ENCODE measurements around the gene AIMP1.

Gene AIMP1

DNA sequence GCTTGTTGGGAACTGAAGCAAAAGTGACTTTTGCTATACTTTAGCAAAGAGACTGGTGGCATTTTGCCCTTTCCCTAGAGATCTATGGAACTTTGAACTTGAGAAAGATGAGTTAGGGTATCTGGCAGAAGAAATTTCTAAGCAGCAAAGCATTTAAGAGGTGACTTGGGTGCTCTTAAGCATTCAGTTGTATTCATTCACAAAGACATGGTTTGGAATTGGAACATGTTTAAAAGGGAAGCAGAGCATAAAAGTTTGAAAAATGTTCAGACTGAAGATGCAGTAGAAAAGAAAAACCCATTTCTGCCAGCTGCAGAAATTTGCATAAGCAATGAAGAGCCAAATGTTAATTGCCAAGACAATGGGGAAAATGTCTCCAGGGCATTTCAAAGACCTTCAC, 21.6 kb downstream of the AIMP1 start:
- peaks cover 12 to 85% of the 10 kb centered on the region in 2 experiments for H3K36me3 ChIP-seq (ENCODE audit: control insufficient read depth in 1 of 2, insufficient read depth in 2 of 2, low read depth in 1 of 2, low read length in 2 of 2)
- H4K91ac ChIP-seq (ENCODE audit: low read length) = no peak overlapping the region
- peaks cover 13% of the 10 kb centered on the region for H3K9me3 ChIP-seq (ENCODE audit: control insufficient read depth, low read length)
- peaks cover 4% of the 10 kb centered on the region for H3K4me1 ChIP-seq (ENCODE audit: control insufficient read depth, insufficient read depth, low read depth, low read length)
- H3K23ac ChIP-seq (ENCODE audit: low read length in 2 of 2) = no peak overlapping the region
- H3K27me3 ChIP-seq (ENCODE audit: control insufficient read depth in 1 of 2, insufficient read depth in 1 of 2, low read length in 2 of 2) = no peaks in the 10 kb centered on the region
- H3K4me2 ChIP-seq (ENCODE audit: low read length, poor library complexity, severe bottlenecking) = no peak overlapping the region
- no peak overlapping the region for H3K4ac ChIP-seq (ENCODE audit: low read depth in 1 of 2, low read length in 2 of 2)
- no peak overlapping the region for H3K9ac ChIP-seq (ENCODE audit: low read length)
- no peak overlapping the region for H3K18ac ChIP-seq (ENCODE audit: low read depth in 1 of 2, low read length in 2 of 2)
- H2AFZ ChIP-seq (ENCODE audit: low read depth, low read length) = no peak overlapping the region
- H2BK15ac ChIP-seq (ENCODE audit: low read depth, poor library complexity, severe bottlenecking) = no peak overlapping the region
- H2BK12ac ChIP-seq (ENCODE audit: low read length in 2 of 2) = no peak overlapping the region
- no peak overlapping the region for H3K4me3 ChIP-seq (ENCODE audit: insufficient read depth in 1 of 2, low read depth in 1 of 2, low read length in 2 of 2)
- no peak overlapping the region for H2AK5ac ChIP-seq (ENCODE audit: low read length, severe bottlenecking)
- no peak overlapping the region for H3K14ac ChIP-seq (ENCODE audit: low read length in 2 of 2)
- no peak overlapping the region for H3K27ac ChIP-seq (ENCODE audit: low read length, poor library complexity, severe bottlenecking)
- no peak for DNase-seq
- H3K79me1 ChIP-seq (replicated peaks; ENCODE audit: low read length, poor library complexity, severe bottlenecking) = peaks cover 19% of the 10 kb centered on the region
- H2BK120ac ChIP-seq (ENCODE audit: low read depth, low read length) = no peak overlapping the region
- no peak overlapping the region for H2BK5ac ChIP-seq (ENCODE audit: low read depth, low read length, poor library complexity, severe bottlenecking)
- no peak overlapping the region for H4K8ac ChIP-seq (ENCODE audit: low read length)

DNA sequence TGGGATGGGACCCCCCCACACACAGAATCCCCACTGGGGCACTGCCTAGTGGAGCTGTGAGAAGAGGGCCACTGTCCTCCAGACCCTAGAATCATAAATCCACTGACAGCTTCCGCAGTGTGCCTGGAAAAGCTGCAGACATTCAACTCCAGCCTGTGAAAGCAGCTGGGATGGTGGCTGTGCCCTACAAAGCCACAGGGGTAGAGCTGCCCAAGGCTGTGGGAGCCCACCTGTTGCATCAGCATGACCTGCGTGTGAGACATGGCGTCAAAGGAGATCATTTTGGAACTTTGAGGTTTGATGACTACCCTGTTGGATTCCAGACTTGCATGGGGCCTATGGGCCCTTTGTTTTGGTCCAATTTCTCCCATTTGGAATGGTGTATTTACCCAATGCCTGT, 22.3 kb downstream of the AIMP1 start:
- no peak overlapping the region for H2BK12ac ChIP-seq (ENCODE audit: low read length in 2 of 2)
- no peak overlapping the region for H3K4ac ChIP-seq (ENCODE audit: low read depth in 1 of 2, low read length in 2 of 2)
- H3K4me3 ChIP-seq (ENCODE audit: insufficient read depth in 1 of 2, low read depth in 1 of 2, low read length in 2 of 2) = no peak overlapping the region
- no peak overlapping the region for H3K18ac ChIP-seq (ENCODE audit: low read depth in 1 of 2, low read length in 2 of 2)
- H3K9me3 ChIP-seq (ENCODE audit: control insufficient read depth, low read length) = peaks cover 13% of the 10 kb centered on the region
- no peak overlapping the region for H2AK5ac ChIP-seq (ENCODE audit: low read length, severe bottlenecking)
- peaks cover 20% of the 10 kb centered on the region for H3K79me1 ChIP-seq (replicated peaks; ENCODE audit: low read length, poor library complexity, severe bottlenecking)
- no peak overlapping the region for H3K14ac ChIP-seq (ENCODE audit: low read length in 2 of 2)
- no peak overlapping the region for H3K9ac ChIP-seq (ENCODE audit: low read length)
- no peak overlapping the region for H3K4me2 ChIP-seq (ENCODE audit: low read length, poor library complexity, severe bottlenecking)
- H3K27me3 ChIP-seq (ENCODE audit: control insufficient read depth in 1 of 2, insufficient read depth in 1 of 2, low read length in 2 of 2) = no peaks in the 10 kb centered on the region
- H4K8ac ChIP-seq (ENCODE audit: low read length) = no peak overlapping the region
- no peak overlapping the region for H2BK120ac ChIP-seq (ENCODE audit: low read depth, low read length)
- peaks cover 12 to 77% of the 10 kb centered on the region in 2 experiments for H3K36me3 ChIP-seq (ENCODE audit: control insufficient read depth in 1 of 2, insufficient read depth in 2 of 2, low read depth in 1 of 2, low read length in 2 of 2)
- no peak overlapping the region for H2BK15ac ChIP-seq (ENCODE audit: low read depth, poor library complexity, severe bottlenecking)
- no peak overlapping the region for H2AFZ ChIP-seq (ENCODE audit: low read depth, low read length)
- no peak for DNase-seq
- H2BK5ac ChIP-seq (ENCODE audit: low read depth, low read length, poor library complexity, severe bottlenecking) = no peak overlapping the region
- H3K4me1 ChIP-seq (ENCODE audit: control insufficient read depth, insufficient read depth, low read depth, low read length) = peaks cover 4% of the 10 kb centered on the region
- H3K27ac ChIP-seq (ENCODE audit: low read length, poor library complexity, severe bottlenecking) = no peak overlapping the region
- no peak overlapping the region for H3K23ac ChIP-seq (ENCODE audit: low read length in 2 of 2)
- WGBS = 100% methylated on average over 3 of the region's 3 CpGs
- H4K91ac ChIP-seq (ENCODE audit: low read length) = no peak overlapping the region

DNA sequence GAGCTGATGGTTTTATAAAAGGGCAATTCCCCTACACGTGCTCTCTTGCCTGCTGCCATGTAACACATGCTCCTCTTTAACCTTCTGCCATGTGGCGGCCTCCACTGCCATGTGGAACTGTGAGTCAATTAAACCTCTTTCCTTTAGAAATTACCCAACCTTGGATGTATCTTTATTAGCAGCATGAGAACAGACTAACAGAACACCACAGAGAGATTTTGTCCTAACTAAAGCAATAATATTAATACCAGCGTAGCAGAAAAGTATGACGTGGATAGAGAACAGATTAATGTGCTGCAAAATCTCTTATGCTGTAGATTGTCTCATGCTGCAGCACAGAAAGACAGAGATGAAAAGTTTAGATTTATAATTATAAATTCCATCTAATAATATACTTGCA, 23.1 kb downstream of the AIMP1 start:
- H4K8ac ChIP-seq (ENCODE audit: low read length) = no peak overlapping the region
- H3K27me3 ChIP-seq (ENCODE audit: control insufficient read depth in 1 of 2, insufficient read depth in 1 of 2, low read length in 2 of 2) = no peaks in the 10 kb centered on the region
- H4K91ac ChIP-seq (ENCODE audit: low read length) = no peak overlapping the region
- peaks cover 12 to 70% of the 10 kb centered on the region in 2 experiments for H3K36me3 ChIP-seq (ENCODE audit: control insufficient read depth in 1 of 2, insufficient read depth in 2 of 2, low read depth in 1 of 2, low read length in 2 of 2)
- H2AFZ ChIP-seq (ENCODE audit: low read depth, low read length) = no peak overlapping the region
- no peak overlapping the region for H3K18ac ChIP-seq (ENCODE audit: low read depth in 1 of 2, low read length in 2 of 2)
- peaks cover 20% of the 10 kb centered on the region for H3K79me1 ChIP-seq (replicated peaks; ENCODE audit: low read length, poor library complexity, severe bottlenecking)
- H2BK120ac ChIP-seq (ENCODE audit: low read depth, low read length) = no peak overlapping the region
- no peak overlapping the region for H3K4me3 ChIP-seq (ENCODE audit: insufficient read depth in 1 of 2, low read depth in 1 of 2, low read length in 2 of 2)
- no peak overlapping the region for H3K23ac ChIP-seq (ENCODE audit: low read length in 2 of 2)
- peaks cover 13% of the 10 kb centered on the region for H3K9me3 ChIP-seq (ENCODE audit: control insufficient read depth, low read length)
- H2BK12ac ChIP-seq (ENCODE audit: low read length in 2 of 2) = no peak overlapping the region
- no peak overlapping the region for H3K14ac ChIP-seq (ENCODE audit: low read length in 2 of 2)
- H3K27ac ChIP-seq (ENCODE audit: low read length, poor library complexity, severe bottlenecking) = no peak overlapping the region
- no peak overlapping the region for H2BK15ac ChIP-seq (ENCODE audit: low read depth, poor library complexity, severe bottlenecking)
- 98% methylated on average over 2 of the region's 4 CpGs for WGBS
- no peak overlapping the region for H3K4me2 ChIP-seq (ENCODE audit: low read length, poor library complexity, severe bottlenecking)
- no peak overlapping the region for H3K9ac ChIP-seq (ENCODE audit: low read length)
- peaks cover 3% of the 10 kb centered on the region for H3K4me1 ChIP-seq (ENCODE audit: control insufficient read depth, insufficient read depth, low read depth, low read length)
- H3K4ac ChIP-seq (ENCODE audit: low read depth in 1 of 2, low read length in 2 of 2) = no peak overlapping the region
- H2AK5ac ChIP-seq (ENCODE audit: low read length, severe bottlenecking) = no peak overlapping the region
- DNase-seq = no peak
- H2BK5ac ChIP-seq (ENCODE audit: low read depth, low read length, poor library complexity, severe bottlenecking) = no peak overlapping the region

DNA sequence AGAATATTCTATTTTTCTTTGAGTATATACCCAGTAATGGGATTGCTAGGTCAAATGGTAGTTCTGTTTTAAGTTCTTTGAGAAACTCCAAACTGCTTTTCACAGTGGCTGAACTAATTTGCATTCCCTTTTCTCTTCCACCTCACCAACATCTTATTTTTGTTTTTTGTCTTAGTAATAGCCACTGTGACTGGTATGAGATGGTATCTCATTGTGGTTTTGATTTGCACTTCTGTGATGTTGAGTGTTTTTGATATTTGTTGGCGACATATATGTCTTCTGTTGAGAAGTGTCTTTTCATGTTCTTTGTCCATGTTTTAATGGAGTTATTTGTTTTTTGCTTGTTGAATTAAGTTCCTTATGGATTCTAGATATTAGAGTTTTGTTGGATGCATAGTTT, 24.4 kb downstream of the AIMP1 start:
- WGBS = 90% methylated on average over 1 of the region's 1 CpG

More for the DNA sequence above, 24.4 kb downstream of the AIMP1 start:
- Histone ChIP-seq H2BK12ac (ENCODE audit: low read length in 2 of 2) (no peak overlapping the region), H2AFZ (ENCODE audit: low read depth, low read length) (no peak overlapping the region), H2BK15ac (ENCODE audit: low read depth, poor library complexity, severe bottlenecking) (no peak overlapping the region), H3K14ac (ENCODE audit: low read length in 2 of 2) (no peak overlapping the region), H2AK5ac (ENCODE audit: low read length, severe bottlenecking) (no peak overlapping the region), H3K79me1 (replicated peaks; ENCODE audit: low read length, poor library complexity, severe bottlenecking) (peaks cover 21% of the 10 kb centered on the region), H3K4me1 (ENCODE audit: control insufficient read depth, insufficient read depth, low read depth, low read length) (peaks cover 3% of the 10 kb centered on the region), H3K18ac (ENCODE audit: low read depth in 1 of 2, low read length in 2 of 2) (no peak overlapping the region), H4K91ac (ENCODE audit: low read length) (no peak overlapping the region), H3K4ac (ENCODE audit: low read depth in 1 of 2, low read length in 2 of 2) (no peak overlapping the region), H3K27me3 (ENCODE audit: control insufficient read depth in 1 of 2, insufficient read depth in 1 of 2, low read length in 2 of 2) (no peaks in the 10 kb centered on the region), H2BK5ac (ENCODE audit: low read depth, low read length, poor library complexity, severe bottlenecking) (no peak overlapping the region), H2BK120ac (ENCODE audit: low read depth, low read length) (no peak overlapping the region), H3K4me2 (ENCODE audit: low read length, poor library complexity, severe bottlenecking) (no peak overlapping the region), H3K27ac (ENCODE audit: low read length, poor library complexity, severe bottlenecking) (no peak overlapping the region), H3K9me3 (ENCODE audit: control insufficient read depth, low read length) (peaks cover 13% of the 10 kb centered on the region), H4K8ac (ENCODE audit: low read length) (no peak overlapping the region), H3K4me3 (ENCODE audit: insufficient read depth in 1 of 2, low read depth in 1 of 2, low read length in 2 of 2) (no peak overlapping the region), H3K23ac (ENCODE audit: low read length in 2 of 2) (no peak overlapping the region), H3K36me3 (ENCODE audit: control insufficient read depth in 1 of 2, insufficient read depth in 2 of 2, low read depth in 1 of 2, low read length in 2 of 2) (peaks cover 12 to 57% of the 10 kb centered on the region in 2 experiments), H3K9ac (ENCODE audit: low read length) (no peak overlapping the region)
- DNase-seq = no peak
